HUDEP-2 (cell line): ENCODE measurements around the gene RAP2B.
"Not testable (repeated sequence)": the region's sequence is repeated elsewhere in the genome, so short reads cannot be mapped to it uniquely, and the experiment has no call there.

Experiments
- DNase-seq, 76 experiments: peaks; one replicate each; lab custom pipeline; 2025; ENCODE audit not compliant: unreplicated experiment in 76 of 76; lab: John Stamatoyannopoulos, UW

RAP2B gene

GRCh38 chr3:153190923-153191322, 28.9 kb downstream of the RAP2B start:
- no peak for DNase-seq

DNA sequence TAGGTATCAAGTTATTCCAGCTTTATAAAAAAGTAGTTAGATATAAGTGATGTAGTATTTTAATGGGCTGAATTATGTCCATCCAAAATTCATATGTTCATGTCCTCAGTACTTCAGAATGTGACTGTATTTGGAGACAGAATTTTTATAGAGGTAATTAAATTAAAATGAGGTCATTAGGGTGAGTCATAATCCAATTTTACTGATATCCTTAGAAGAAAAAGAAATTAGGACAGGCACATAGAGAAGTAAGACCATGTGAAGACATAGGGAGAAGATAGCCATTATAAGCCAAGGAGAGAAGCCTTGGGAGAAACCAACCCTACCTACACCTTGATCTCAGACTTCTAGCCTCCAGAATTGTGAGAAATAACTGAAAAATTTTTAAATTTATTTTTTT, 30.3 kb downstream of the RAP2B start:
- DNase-seq: no peak

- DNase-seq: not testable (repeated sequence)
These were observed 31.9 kb downstream of the RAP2B start for GRCh38 chr3:153193786-153194476.

GRCh38 chr3:153195349-153195879, 33.4 kb downstream of the RAP2B start:
- DNase-seq: peak in 2 of 76 experiments; percentile 5 to 10

GRCh38 chr3:153209596-153209995, 47.6 kb downstream of the RAP2B start:
- no peak for DNase-seq

- DNase-seq: no peak
These were observed 48.1 kb downstream of the RAP2B start for GRCh38 chr3:153210146-153210545.

- DNase-seq: no peak
These were observed 48.6 kb downstream of the RAP2B start for GRCh38 chr3:153210660-153211059.

DNA sequence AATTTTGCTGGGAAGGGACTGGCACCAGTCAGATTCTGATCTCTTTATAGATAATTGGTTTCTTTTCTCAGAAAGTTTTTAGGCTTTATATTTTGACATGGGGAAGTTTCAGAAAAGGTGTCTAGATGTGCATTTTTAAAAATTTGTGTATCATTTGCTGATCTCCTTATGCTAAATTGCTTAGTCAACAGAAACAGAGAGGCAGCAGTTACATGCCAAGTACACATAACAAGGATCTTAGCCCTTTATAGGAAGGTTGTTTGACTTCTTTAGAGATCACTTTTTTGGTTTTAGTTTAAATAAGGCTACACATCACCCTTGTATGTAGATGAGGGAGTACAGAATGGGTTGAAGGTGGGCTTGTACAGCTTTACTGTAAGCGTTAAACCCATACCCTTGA, 53.5 kb downstream of the RAP2B start:
- no peak for DNase-seq

- DNase-seq: no peak
These were observed 53.9 kb downstream of the RAP2B start for GRCh38 chr3:153215966-153216365.

GRCh38 chr3:153216928-153217327, 54.9 kb downstream of the RAP2B start:
- no peak for DNase-seq

GRCh38 chr3:153219146-153219545, 57.1 kb downstream of the RAP2B start:
- DNase-seq: no peak
